GDM1 (cell line): ENCODE data around the gene CST11.
"Not testable (repeated sequence)": the region's sequence is repeated elsewhere in the genome, so short reads cannot be mapped to it uniquely, and the experiment has no call there.

Experiments
- DNase-seq: peaks from one replicate; lab custom pipeline; 2025; lab: John Stamatoyannopoulos, UW

CST11 gene, protein sequence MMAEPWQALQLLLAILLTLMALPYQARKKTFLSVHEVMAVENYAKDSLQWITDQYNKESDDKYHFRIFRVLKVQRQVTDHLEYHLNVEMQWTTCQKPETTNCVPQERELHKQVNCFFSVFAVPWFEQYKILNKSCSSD

DNA sequence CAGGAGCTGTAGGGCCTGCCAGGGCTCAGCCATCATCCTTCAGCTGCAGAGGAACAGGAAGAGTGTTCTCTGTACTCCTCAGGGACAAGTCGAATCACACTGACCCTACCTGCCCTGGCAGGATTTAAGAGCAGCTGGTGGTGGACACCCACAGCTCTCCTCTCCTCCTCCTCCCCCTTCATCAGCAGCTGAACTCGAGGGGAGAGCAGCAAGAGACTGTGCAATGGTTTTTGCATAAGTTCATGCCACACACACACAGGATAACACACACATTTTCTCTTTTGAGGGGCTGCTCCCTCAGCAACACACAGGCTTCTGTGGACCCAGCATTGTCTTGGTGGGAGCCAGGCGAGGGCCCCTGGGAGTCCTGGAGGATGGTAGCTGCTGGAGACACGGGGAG, at the start of gene CST11:
CST11 (minus strand) TSS at position 101 of the 400 bp plus-strand sequence; CDS start at position 36, 65 bp downstream.
- no peak for DNase-seq

DNA sequence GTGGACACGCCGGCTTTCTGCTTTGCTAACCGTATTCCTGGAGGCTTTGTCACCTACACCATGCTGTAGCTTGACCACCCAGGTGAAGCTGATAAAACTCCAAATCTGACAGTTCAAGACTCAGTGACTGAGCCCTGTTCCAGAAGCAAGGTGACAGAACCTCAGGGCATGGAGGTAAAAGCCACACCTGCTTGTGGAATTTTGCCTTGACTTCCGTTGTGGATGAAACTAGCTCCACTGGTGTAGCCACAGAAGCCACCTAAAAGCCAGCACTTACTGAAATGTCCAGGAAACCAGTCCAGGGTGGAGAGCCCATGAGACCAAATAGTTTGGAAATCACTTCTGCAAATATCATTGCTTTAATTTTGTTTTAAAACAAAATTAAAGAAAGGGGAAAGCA, 49.2 kb upstream of the CST11 start:
- DNase-seq, result no peak

DNA sequence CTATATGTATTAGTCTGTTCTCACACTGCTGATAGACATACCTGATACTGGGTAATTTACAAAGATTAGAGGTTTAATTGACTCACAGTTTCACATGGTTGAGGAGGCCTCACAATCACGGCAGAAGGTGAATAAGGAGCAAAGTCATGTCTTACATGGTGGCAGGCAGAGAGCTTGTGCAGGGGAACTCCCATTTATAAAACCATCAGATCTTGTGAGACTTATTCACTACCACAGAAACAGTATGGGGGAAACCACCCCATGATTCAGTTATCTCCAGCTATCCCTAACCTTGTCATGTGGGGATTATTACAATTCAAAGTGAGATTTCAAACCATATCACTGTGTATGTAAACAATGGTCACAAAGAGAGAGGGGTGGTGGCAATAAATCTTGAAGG, 44.9 kb upstream of the CST11 start:
- DNase-seq, result no peak

DNA sequence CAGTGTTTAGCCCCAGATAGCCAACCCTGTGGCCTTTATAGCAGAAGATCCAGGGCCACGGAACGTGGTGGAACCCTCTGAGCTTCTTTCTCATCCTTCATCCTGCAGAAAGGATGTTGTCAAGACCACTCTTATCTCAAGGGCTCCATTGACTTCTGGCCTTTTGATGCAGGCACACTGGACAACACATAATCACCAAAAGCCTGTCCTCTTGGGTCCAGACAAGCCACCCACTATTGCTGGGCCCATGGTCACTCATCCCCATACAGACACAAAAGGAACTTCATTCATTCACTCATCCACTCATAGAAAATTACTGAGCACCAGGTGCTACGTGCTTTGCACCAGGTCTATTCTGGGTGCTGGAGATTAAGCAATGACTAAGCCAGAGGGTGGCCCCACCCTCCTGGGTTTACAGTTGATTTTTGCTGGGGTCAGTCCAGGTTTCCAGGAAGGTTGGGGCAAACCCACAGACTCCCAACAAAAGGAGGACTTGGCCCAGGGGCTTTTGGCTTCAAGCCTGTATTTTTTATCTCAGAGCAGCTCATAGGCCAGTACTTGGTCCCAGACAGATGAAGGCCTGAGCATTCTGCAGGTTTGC, 40.6 kb upstream of the CST11 start:
- no peak for DNase-seq

DNA sequence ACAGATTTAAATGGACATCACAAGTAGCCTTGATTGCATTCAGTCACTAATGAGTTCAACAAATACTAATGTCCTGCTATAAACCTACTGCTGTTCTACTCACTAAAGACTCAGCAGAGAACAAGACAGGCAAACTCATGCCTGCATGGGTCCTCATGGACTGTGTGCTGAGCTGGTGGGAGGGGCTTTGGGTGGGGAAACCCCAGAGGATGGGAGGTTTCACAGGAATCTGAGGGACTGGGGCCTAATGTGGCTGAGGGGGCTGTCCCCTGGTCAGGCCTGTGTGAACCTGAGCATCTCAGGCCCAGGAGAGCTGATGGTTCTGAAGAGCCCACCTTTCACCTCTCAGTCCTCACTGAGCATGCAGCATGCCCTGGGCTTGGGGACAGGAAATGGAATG, 39.6 kb upstream of the CST11 start:
- DNase-seq, result no peak

DNA sequence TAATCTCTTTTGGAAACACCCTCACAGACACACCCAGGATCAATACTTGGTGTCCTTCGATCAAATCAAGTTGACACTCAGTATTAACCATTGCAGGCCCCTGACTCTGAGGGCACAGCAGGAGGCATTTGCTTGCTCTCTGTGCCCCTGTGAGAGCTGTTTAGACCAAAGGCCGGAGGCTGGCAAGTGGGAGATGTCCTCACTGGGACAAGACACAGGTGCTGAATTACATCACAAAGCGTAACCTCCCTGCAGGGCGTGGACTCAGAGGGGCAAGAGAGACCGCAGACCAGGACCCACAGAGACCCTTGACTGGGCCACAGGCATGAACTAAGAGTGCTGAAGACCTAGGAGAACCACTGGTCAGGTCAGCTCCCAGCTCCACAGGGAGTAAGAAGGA, 38.1 kb upstream of the CST11 start, which contains the start of gene CST8:
CST8 (plus strand) TSS at position 301 of the 400 bp plus-strand sequence. CDS start 551 bp downstream, outside the sequence.
- DNase-seq, result no peak

DNA sequence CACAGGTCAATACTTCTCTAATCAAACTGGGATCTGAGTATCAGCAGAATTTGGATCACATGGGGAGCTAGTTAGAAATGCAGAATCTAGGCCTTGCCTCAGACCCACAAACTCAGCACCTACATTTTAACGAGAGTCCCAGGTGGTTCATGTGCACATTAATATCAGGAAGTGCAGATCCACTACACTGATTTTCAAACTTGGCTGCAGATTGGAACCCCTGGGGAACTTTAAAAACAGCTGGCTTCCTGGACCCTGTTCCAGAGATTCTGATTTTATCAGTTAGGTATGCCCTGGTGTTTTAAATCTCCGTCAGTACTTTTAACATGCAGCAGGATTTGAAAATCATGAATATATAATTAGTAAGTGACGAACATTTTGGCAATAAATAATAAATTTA, 36.3 kb upstream of the CST11 start:
- DNase-seq, result no peak

DNA sequence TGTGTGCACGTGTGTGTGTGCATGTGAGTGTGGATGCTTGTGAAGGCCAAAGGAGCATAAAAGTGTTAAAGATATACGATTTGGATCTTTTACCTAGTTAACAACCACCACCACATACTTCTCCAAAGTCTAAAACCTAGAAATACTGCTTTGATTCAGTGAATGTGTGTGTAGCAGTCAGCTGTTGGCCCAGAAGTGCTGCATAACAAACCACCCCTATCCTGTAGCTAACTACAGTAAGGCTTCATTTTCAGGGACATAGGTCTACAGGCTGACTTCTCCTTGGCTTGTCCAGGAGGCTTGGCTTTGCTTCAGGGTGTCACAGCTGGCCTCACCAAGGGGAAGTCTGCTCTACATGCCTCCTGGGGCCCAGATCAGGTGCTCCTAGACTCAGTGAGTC, 35.8 kb upstream of the CST11 start:
- no peak for DNase-seq

DNA sequence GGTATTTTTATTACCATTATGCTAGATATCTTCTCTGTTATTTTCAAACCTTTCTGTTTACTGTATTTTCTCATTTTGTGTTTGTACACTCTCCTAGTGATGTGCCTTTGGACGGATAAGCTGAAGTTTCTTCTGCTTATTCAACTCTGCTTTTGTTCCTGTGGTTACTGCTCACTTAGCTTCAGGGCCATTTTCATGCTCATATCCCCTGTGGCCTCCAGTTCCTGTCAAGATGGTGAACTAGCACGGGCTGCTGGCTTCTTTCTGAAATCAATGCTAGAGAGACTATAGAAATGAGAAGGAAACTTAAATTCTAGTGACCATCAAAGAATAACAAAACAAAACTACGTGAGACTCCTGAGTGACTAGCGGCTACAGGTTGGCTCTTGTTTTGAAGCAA, 31.4 kb upstream of the CST11 start:
- DNase-seq, result no peak

DNA sequence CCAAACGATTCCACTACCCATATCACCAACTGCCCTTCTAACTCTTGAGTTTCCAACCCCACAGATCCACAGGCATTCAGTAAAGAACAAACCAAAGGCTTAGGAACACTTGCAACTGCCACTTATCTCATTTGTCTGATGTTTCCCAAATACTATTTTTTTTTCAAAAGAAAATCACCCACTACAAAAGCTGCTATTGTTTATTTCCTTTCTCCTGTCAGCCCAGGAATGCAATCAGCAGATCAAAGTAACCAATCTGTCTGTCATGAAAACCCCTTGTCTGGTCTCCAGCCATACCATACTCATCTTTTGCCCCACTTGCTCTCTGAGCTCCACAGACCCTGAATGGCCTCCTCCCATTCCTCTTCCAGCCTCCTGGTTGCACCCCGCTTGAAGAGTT, 29.5 kb upstream of the CST11 start:
- DNase-seq, result no peak

DNA sequence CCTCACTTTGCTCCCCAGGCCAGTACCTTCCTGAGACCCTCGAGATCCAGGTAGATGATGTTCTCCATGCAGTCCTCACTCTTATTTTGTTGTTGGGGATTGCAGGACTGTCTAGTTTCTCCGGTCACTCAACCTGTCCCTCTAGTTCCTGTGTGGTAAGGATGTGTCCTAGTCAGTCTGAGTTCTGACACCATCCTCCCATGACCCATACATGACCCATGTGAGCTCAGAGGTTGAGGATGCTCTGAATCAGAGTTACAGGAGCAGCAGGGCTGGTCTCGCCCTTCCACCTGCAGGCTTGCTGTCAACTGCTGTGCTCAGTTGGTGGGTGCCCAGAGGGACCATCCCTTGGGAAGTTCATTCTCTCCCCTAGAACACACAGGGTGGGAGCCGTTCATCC, 26.4 kb upstream of the CST11 start:
- DNase-seq, result no peak

DNA sequence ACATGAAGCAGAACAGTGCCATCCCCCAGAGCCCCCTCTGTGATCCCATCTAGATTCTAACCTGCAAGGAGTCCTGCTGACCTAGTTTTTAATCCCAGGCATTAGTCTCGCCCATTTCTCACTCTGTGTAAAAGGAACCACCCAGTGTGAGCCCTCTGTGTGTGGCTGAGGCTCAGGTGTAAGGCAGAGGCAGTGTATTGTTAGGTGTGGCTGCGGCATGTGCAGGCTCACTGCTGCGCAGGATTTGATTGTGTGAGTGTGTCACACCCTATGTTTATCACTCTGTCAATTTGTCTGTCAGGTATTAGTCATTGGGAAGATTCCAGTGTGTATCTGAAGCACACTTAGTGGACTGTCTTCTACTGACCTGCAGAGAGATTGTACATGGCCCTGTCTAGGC, 24.5 kb upstream of the CST11 start:
- DNase-seq, result no peak

DNA sequence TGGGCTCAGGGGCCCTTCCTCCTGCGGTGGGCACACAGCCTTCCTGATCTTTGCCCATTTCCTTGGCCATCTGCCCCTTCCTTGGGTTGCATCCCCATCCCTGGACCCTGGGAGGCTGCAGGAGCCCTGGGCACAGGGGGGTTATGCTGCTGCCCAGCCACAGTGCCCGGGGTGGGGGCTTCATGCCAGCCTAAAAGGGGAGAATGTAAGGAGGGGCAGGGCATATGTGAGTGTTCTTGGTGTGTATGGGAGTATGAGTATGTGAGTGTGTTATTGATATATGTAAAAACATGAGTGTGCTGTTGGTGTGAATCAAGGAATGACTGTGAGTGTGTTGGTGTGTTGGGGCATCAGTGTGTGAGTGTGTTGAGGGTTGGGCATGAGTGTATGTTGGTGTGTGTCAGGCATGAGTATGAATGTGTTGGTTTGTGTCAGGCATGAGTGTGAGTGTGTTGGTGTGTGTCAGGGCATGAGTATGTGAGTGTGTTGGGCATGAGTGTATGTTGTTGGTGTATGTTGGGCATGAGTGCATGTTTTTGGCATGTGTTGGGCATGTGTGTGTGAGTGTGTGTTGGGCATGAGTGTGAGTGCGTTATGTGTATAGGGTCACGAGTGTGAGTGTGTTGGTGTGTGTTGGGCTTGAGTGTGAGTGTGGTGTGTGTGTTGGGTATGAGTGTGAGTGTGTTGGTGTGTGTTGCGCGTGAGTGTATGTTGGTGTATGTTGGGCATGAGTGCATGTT, 23.5 kb upstream of the CST11 start:
- DNase-seq, result no peak

DNA sequence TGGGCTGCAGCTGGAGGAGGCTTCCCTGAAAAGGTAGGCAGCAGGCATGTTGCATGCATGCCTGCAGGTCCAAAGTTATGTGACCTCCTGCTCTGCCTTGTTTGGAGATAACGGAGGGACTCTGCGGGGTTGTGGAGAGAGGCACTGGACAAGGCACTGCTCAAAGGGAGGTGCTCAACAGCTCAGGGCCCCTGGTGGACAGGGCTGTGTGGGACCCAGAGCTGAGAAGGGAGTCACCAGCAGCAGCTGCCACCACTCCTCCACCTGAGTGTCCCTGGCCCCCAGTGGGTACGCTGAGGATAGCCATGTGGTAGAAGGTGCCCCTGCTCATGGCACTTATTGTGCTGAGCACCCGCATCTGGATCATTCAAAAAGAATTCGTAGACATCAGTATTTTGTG, 22.7 kb upstream of the CST11 start:
- DNase-seq, result no peak

DNA sequence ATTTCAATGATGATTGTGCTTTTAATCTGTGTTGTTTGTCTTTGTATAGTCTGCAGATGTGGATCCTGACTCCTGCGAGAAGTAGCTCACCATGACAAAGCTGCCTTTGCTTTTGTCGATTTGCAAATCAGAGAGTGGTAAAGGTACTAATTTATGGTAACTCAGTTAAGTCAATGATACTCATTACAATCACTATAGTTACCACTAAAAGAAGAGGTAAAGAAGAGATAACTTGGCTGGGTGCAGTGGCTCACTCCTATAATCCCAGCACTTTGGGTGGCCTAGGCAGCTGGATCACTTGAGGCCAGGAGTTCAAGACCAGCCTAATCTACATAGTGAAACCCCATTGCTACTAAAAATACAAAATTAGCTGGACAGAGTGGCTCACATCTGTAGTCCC, 20.6 kb upstream of the CST11 start:
- not testable (repeated sequence) for DNase-seq

DNA sequence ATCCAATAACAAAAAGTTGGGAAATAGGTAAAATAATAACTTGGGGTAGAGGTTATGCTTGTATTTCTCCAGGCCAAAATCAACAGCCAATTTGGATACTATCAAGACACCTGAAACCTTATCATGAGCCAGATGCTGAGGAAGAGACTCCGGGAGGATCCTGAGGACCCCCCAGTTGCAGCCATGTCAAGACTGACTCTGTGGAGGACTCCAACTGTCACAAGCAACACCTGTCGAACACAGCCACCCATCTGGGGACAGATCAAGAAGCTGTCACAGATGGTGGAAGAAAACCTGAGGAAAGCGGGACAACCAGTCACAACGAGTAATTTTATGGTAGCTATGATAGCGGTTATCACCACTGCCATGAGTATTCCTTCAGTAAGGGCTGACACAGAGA, 19.6 kb upstream of the CST11 start:
- DNase-seq, result not testable (repeated sequence)

DNA sequence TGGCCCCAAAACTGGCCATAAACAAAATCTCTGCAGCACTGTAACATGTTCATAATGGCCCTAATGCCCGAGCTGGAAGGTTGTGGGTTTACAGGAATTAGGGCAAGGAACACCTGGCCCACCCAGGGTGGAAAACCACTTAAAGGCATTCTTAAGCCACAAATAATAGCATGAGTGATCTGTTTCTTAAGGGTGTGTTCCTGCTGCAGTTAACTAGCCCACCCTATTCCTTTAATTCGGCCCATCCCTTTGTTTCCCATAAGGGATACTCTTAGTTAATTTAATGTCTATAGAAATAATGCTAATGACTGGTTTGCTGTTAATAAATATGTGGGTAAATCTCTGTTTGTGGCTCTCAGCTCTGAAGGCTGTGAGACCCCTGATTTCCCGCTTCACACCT, 14.3 kb upstream of the CST11 start:
- not testable (repeated sequence) for DNase-seq

DNA sequence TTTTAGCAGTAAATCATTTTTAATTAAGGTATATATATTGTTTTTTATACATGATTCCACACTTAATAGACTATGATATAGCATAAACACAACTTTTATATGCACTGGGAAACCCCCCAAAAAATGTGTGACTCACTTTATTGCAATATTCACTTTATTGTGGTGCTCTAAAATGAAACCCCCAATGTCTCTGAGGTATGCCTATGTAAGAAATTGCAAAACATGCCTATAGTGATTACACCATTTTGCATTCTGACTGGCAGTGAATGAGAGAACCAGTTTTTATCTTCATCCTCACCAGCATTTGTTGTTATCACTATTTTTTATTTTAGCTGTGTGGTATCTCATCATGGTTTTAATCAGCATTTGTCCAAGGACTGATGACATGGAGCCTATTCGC, 8.5 kb upstream of the CST11 start:
- no peak for DNase-seq

DNA sequence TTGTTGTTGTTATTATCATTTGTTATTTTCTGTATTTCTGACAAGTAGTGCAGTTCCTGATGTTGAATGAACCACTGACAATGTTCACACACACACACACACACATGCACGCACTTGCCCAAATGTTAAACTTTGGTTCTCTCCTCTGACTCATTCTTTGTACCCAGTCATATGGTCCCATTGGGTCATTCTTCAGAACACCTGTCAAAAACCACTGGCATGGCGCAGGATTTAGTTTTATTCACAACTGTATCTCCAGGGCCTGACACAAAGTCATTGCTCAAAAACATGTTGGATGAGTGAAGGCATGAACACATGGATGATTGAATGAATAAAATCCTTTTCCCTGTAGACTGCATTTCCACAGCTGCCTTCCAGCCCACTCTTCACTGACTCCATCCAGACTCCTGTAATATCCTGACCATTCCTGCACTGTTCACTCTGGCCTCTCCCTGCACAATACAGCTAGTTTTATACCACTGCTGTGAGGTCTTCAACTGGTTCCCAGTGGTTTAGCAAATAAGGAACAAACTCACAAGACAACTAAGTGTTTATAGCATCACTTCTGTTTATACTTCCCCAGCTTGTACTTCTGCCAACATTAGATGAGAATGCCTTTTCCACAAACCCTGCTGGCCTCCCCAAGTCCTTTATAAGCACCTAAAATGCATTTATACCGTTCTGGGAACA, 6.9 kb upstream of the CST11 start:
- DNase-seq, result no peak

DNA sequence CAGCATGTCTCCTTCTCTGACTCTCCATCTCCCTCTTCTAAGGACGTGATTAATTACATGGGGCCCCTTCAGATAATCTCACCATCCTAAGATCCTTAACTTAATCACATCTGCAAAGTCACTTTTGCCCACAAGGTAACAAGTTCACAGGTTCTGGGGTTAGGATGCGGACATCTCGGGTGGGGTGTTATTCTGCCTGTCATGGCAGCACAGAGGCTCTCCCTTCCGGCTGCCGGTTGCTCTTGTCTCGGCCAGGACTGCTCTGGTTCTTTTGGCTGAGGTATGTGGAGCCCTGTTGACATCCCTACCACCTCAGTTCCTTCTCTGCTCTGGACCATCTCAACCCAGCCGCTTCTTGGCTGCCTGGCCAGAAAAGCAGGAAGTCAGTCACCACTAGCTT, 4.2 kb upstream of the CST11 start:
- no peak for DNase-seq

DNA sequence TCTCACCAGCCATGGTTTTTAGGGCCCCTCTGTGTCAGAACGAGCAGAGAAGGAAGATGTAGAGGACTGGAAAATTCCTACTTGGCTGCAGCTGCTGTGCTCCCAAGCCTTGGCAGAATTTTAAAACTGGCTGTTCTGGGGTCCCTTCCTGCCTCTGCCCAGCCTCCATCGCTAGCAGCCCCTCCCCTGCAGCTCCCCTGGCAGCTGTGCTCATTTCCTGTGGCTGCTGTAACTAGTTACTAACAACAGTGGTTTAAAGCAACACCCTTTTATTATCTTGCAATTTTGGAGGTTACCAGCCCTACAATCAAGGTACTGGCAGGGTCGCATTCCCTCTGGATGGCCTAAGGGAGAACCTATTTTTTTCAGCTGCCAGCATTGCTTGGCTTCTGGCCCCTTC, 3.7 kb upstream of the CST11 start:
- DNase-seq, result no peak

DNA sequence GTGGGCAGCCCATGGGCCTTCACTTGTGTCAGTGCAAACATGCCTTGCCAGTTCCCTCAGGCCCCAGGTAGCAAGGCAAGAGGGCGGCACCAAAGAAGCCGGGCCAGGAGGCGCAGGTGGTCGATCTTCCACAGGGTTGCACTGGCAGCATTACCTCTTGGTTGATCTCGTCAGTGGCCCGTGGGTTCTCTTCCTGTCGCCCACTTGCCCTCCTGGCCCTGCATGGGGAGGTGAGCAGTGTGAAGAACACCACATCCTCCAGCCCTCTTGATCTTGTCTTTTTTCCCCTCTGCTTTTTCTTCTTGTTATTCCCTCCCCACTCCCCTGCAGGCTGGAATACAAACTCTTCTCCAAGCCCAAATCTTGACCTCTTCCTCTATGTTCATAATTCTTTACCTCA, 3.0 kb upstream of the CST11 start:
- no peak for DNase-seq

DNA sequence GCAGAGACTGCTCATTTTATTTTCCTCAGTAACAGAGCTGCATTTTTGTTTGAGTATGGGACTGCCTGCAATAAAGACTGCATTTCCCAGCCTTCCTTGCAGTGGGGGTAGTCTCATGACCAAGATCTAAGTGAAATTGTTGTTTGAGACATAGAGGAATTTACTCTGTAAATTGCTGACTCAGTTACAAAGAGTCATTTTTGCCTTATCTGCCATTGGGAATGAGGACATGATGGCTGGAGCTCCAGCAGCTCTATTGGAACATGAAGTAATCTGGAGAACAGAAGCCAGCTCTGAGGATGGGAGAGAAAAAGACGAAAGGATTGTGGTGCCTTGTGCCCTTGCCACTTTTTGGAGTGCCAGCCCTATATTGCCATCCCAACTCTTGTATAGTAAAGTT, 2.1 kb upstream of the CST11 start:
- DNase-seq, result no peak
